Kidney (tissue), 14 donors: ENCODE data around the gene KIF26B. TPM values are rescaled to one million over a fixed set of nuclear protein-coding genes. Genes with fewer than 3 reads are reported as not detected.

ENCODE experiments used
- DNase-seq, 5 donors: peaks; one replicate each; pipeline ENCODE4 v3.0.0-alpha.2; 2013 to 2020
- FAIRE-seq: peaks from 2 replicates; lab custom pipeline; 2012; peaks lifted over from hg19 to GRCh38; lab: Jason Lieb, UNC
- H3K27ac ChIP-seq, 2 donors: one replicate each; pipeline ENCODE4 v1.7.0; 2013; ENCODE audit warnings: low read depth in 2 of 2, low read length in 2 of 2, inconsistent platforms in 1 of 2
- H3K27me3 ChIP-seq: one replicate; pipeline ENCODE4 v1.7.1; 2013; ENCODE audit warnings: low read length, inconsistent platforms; ENCODE audit not compliant: control insufficient read depth, insufficient read depth
- H3K36me3 ChIP-seq, 3 donors: one replicate each; pipeline versions ENCODE4 v1.7.0 to v1.7.1; 2013; ENCODE audit warnings: low read length in 3 of 3, control low read depth in 1 of 3, inconsistent platforms in 1 of 3; ENCODE audit not compliant: insufficient read depth in 3 of 3, control insufficient read depth in 2 of 3
- H3K4me1 ChIP-seq, 3 donors: one replicate each; pipeline versions ENCODE4 v1.7.0 to v1.7.1; 2013; ENCODE audit warnings: low read length in 3 of 3, inconsistent platforms in 1 of 3, low read depth in 1 of 3; ENCODE audit not compliant: control insufficient read depth in 2 of 3, insufficient read depth in 2 of 3
- H3K4me3 ChIP-seq, 3 donors: one replicate each; pipeline versions ENCODE4 v1.7.0 to v1.8.1; 2013; ENCODE audit warnings: low read length in 3 of 3, control low read depth in 1 of 3, inconsistent platforms in 1 of 3
- H3K9ac ChIP-seq, 3 donors: one replicate each; pipeline versions ENCODE4 v1.7.0 to v1.7.1; 2013; ENCODE audit warnings: low read length in 3 of 3, control low read depth in 1 of 3, inconsistent platforms in 1 of 3
- H3K9me3 ChIP-seq, 3 donors: one replicate each; pipeline versions ENCODE4 v1.7.0 to v1.7.1; 2013; ENCODE audit warnings: low read length in 3 of 3, control low read depth in 1 of 3, inconsistent platforms in 1 of 3; ENCODE audit not compliant: control insufficient read depth in 2 of 3, insufficient read depth in 1 of 3
- CTCF ChIP-seq: IDR thresholded peaks from 3 replicates; pipeline ENCODE4 v1.5.1; 2012; ENCODE audit warnings: mild to moderate bottlenecking, moderate library complexity, borderline replicate concordance; ENCODE audit not compliant: insufficient read depth; ENCODE audit errors: extremely low read depth
- intact Hi-C: fragments of 100-400 bp; cut with DNase I; formaldehyde crosslinking; loops from one replicate; pipeline ENCODE4 v1.11.1; 2022
- polyA plus RNA-seq: library from polyadenylated mRNA; stranded (reverse); fragments of 350-450 nt; fragmentation: Illumina TruSeq; extraction: RNeasy Lipid Tissue Mini Kit (QIAGEN cat#74804); gene quantifications from one replicate; pipeline ENCODE4 v1.2.3, GENCODE V29; 2014; ENCODE audit warnings: low read depth, low replicate concordance; ENCODE audit not compliant: insufficient read depth
- total RNA-seq: library from RNA; stranded (reverse); fragmentation: NEBNext Ultra II Directional; extraction: Animal tissue kit (Norgen Biotek cat#: 25700); gene quantifications from one replicate; pipeline ENCODE4 v1.2.1, GENCODE V29; 2021
- donor health status: control.
- donor health status: control.
- donor health status: control.
- donor health status: control.
- donor health status: control.
- donor health status: DM: yes; HTN: yes; CAD: no.
- donor health status: Normal renal cell carcinoma (clear cell type).

Gene KIF26B
- total and polyA plus RNA-seq, 2 donors from 2014 or later, result 0.52 to 10.7 TPM

GRCh38 chr1:245211761-245212160, 57.0 kb downstream of the KIF26B start:
- Histone ChIP-seq H3K27ac (no peak overlapping the region), H3K27me3 (no peaks in the 10 kb centered on the region), H3K9ac (no peak overlapping the region), H3K4me1 (no peaks in the 10 kb centered on the region), H3K4me3 (no peak overlapping the region), H3K36me3 (no peaks in the 10 kb centered on the region), H3K9me3 (peaks cover 0 to 10% (median 8%) of the 10 kb centered on the region in 3 donors)
- intact Hi-C loops, result no loop called here
- TF ChIP-seq CTCF, result no peak
- FAIRE-seq, result no peak
- DNase-seq, result no peak

GRCh38 chr1:245212221-245212710, 57.5 kb downstream of the KIF26B start:
- Histone ChIP-seq H3K9ac (no peak overlapping the region), H3K27ac (no peak overlapping the region), H3K9me3 (peaks cover 0 to 5% (median 5%) of the 10 kb centered on the region in 3 donors), H3K4me3 (no peak overlapping the region), H3K27me3 (no peaks in the 10 kb centered on the region), H3K4me1 (no peaks in the 10 kb centered on the region), H3K36me3 (no peaks in the 10 kb centered on the region)
- FAIRE-seq, result no peak
- DNase-seq, result no peak
- intact Hi-C loops, result no loop called here
- TF ChIP-seq CTCF, result no peak

- no peak for FAIRE-seq
- intact Hi-C loops, result no loop called here
- Histone ChIP-seq H3K9me3 (no peaks in the 10 kb centered on the region), H3K27me3 (no peaks in the 10 kb centered on the region), H3K9ac (no peak overlapping the region), H3K27ac (no peak overlapping the region), H3K4me3 (no peak overlapping the region), H3K4me1 (no peaks in the 10 kb centered on the region), H3K36me3 (no peaks in the 10 kb centered on the region)
- no peak for TF ChIP-seq CTCF
- no peak for DNase-seq
Measured at GRCh38 chr1:245213066-245213831, 58.5 kb downstream of the KIF26B start.
